NB4 (cell line): ENCODE data around the gene FAM98A.

ENCODE experiments used
- CTCF ChIP-seq: IDR thresholded peaks from one replicate; pipeline ENCODE4 v1.5.1; 2012; ENCODE audit warnings: low read depth, low read length
- MYC ChIP-seq: IDR thresholded peaks from 2 replicates; pipeline ENCODE4 v1.6.1; 2011; ENCODE audit warnings: low read depth, low read length
- POLR2A ChIP-seq: IDR thresholded peaks from 2 replicates; pipeline ENCODE4 v1.6.1; 2011; ENCODE audit warnings: mild to moderate bottlenecking; ENCODE audit not compliant: insufficient read length; ENCODE audit errors: extremely low read depth

- TF ChIP-seq CTCF (no peak), POLR2A (no peak), MYC (no peak)
Observed at GRCh38 chr2:33607251-33607721, 8.2 kb upstream of the FAM98A start.
